Central memory CD8-positive, alpha-beta T cell (primary cell): ENCODE data around the gene GPC3.
A peak's percentile ranks its signal among the peaks of the same experiment; 100 is the strongest.

Experiments
- ATAC-seq: fragments of 150-1000 bp; cut with Tn5 transposase; replicated peaks from 2 replicates; pipeline ENCODE4 v1.10.0; 2022; ENCODE audit warnings: mild to moderate bottlenecking, moderate FRiP score, moderate number of reproducible peaks; ENCODE audit not compliant: poor library complexity, severe bottlenecking; ENCODE audit errors: extremely low read depth
- DNase-seq, 2 donors: peaks; one replicate each; pipeline ENCODE4 v3.0.0; 2021; ENCODE audit warnings: low spot score in 2 of 2
- H3K27ac Mint-ChIP-seq: one replicate; pipeline ENCODE4 v1.8.0; 2022; ENCODE audit warnings: low read depth, mild to moderate bottlenecking, moderate library complexity, mixed read lengths
- H3K27me3 Mint-ChIP-seq: one replicate; pipeline ENCODE4 v1.8.0; 2022; ENCODE audit warnings: mixed read lengths
- H3K36me3 Mint-ChIP-seq: one replicate; pipeline ENCODE4 v1.8.0; 2022; ENCODE audit warnings: mild to moderate bottlenecking, moderate library complexity, mixed read lengths; ENCODE audit not compliant: insufficient read depth
- H3K4me1 Mint-ChIP-seq: one replicate; pipeline ENCODE4 v1.8.0; 2022; ENCODE audit warnings: mixed read lengths
- H3K4me3 Mint-ChIP-seq: one replicate; pipeline ENCODE4 v1.8.0; 2022; ENCODE audit warnings: mild to moderate bottlenecking, moderate library complexity, mixed read lengths
- H3K9me3 Mint-ChIP-seq: one replicate; pipeline ENCODE4 v1.8.0; 2022; ENCODE audit warnings: mixed read lengths

GPC3 gene

GRCh38 chrX:133989993-133990392 lies 4.6 kb upstream of the GPC3 start:
- H3K27me3 Mint-ChIP-seq: peaks cover 10% of the 10 kb centered on the region
- H3K4me3 Mint-ChIP-seq: no peak overlapping the region
- H3K9me3 Mint-ChIP-seq: no peaks in the 10 kb centered on the region
- ATAC-seq (no peak), DNase-seq (no peak)
- no peak overlapping the region for H3K27ac Mint-ChIP-seq
- H3K36me3 Mint-ChIP-seq: peaks cover 3% of the 10 kb centered on the region
- H3K4me1 Mint-ChIP-seq: no peaks in the 10 kb centered on the region

GRCh38 chrX:133989490-133989889 lies 4.1 kb upstream of the GPC3 start:
- Mint-ChIP-seq H3K27me3 (peaks cover 10% of the 10 kb centered on the region), H3K9me3 (no peaks in the 10 kb centered on the region), H3K36me3 (peaks cover 3% of the 10 kb centered on the region), H3K4me3 (no peak overlapping the region), H3K4me1 (no peaks in the 10 kb centered on the region), H3K27ac (no peak overlapping the region)
- DNase-seq (no peak), ATAC-seq (no peak)

- Mint-ChIP-seq H3K4me1 (no peaks in the 10 kb centered on the region), H3K9me3 (no peaks in the 10 kb centered on the region), H3K27ac (no peak overlapping the region), H3K27me3 (peaks cover 17% of the 10 kb centered on the region), H3K36me3 (peaks cover 3% of the 10 kb centered on the region), H3K4me3 (no peak overlapping the region)
- ATAC-seq (no peak), DNase-seq (no peak)
These were observed 2.6 kb upstream of the GPC3 start for GRCh38 chrX:133988010-133988409.

- H3K36me3 Mint-ChIP-seq: peaks cover 3% of the 10 kb centered on the region
- no peak for ATAC-seq
- no peaks in the 10 kb centered on the region for H3K4me1 Mint-ChIP-seq
- DNase-seq: no peak
- H3K4me3 Mint-ChIP-seq: no peak overlapping the region
- no peaks in the 10 kb centered on the region for H3K9me3 Mint-ChIP-seq
- peaks cover 25% of the 10 kb centered on the region for H3K27me3 Mint-ChIP-seq
- no peak overlapping the region for H3K27ac Mint-ChIP-seq
These were observed 1.8 kb upstream of the GPC3 start for GRCh38 chrX:133987188-133987587.

- H3K9me3 Mint-ChIP-seq: no peaks in the 10 kb centered on the region
- H3K27me3 Mint-ChIP-seq: peaks cover 36% of the 10 kb centered on the region
- H3K4me1 Mint-ChIP-seq: no peaks in the 10 kb centered on the region
- H3K4me3 Mint-ChIP-seq: peak overlapping the region; percentile 53
- ATAC-seq (no peak), DNase-seq (no peak)
- H3K27ac Mint-ChIP-seq: no peak overlapping the region
- peaks cover 3% of the 10 kb centered on the region for H3K36me3 Mint-ChIP-seq
These were observed 731 bp upstream of the GPC3 start for GRCh38 chrX:133985967-133986683.

GRCh38 chrX:133984857-133985163 lies 584 bp downstream of the GPC3 start:
- Mint-ChIP-seq H3K4me1 (no peaks in the 10 kb centered on the region), H3K27me3 (peaks cover 40% of the 10 kb centered on the region), H3K27ac (no peak overlapping the region), H3K9me3 (no peaks in the 10 kb centered on the region), H3K4me3 (peak overlapping the region; percentile 40), H3K36me3 (peaks cover 3% of the 10 kb centered on the region)
- ATAC-seq: no peak
- DNase-seq: no peak

- H3K36me3 Mint-ChIP-seq: peaks cover 3% of the 10 kb centered on the region
- no peak overlapping the region for H3K4me3 Mint-ChIP-seq
- no peak for DNase-seq
- no peak for ATAC-seq
- H3K4me1 Mint-ChIP-seq: no peaks in the 10 kb centered on the region
- H3K9me3 Mint-ChIP-seq: no peaks in the 10 kb centered on the region
- no peak overlapping the region for H3K27ac Mint-ChIP-seq
- H3K27me3 Mint-ChIP-seq: peaks cover 40% of the 10 kb centered on the region
These were observed 1.2 kb downstream of the GPC3 start for GRCh38 chrX:133983974-133984845.

- peaks cover 3% of the 10 kb centered on the region for H3K36me3 Mint-ChIP-seq
- no peaks in the 10 kb centered on the region for H3K4me1 Mint-ChIP-seq
- H3K27me3 Mint-ChIP-seq: peaks cover 40% of the 10 kb centered on the region
- ATAC-seq (no peak), DNase-seq (no peak)
- H3K9me3 Mint-ChIP-seq: no peaks in the 10 kb centered on the region
- H3K4me3 Mint-ChIP-seq: no peak overlapping the region
- H3K27ac Mint-ChIP-seq: no peak overlapping the region
These were observed 2.0 kb downstream of the GPC3 start for GRCh38 chrX:133983256-133983973.

- Mint-ChIP-seq H3K27me3 (peaks cover 34% of the 10 kb centered on the region), H3K9me3 (no peaks in the 10 kb centered on the region), H3K4me3 (no peak overlapping the region), H3K27ac (no peak overlapping the region), H3K4me1 (no peaks in the 10 kb centered on the region), H3K36me3 (peaks cover 3% of the 10 kb centered on the region)
- ATAC-seq (no peak), DNase-seq (no peak)
These were observed 3.5 kb downstream of the GPC3 start for GRCh38 chrX:133981924-133982323.

- Mint-ChIP-seq H3K36me3 (peaks cover 1% of the 10 kb centered on the region), H3K9me3 (no peaks in the 10 kb centered on the region), H3K27ac (no peak overlapping the region), H3K27me3 (peaks cover 30% of the 10 kb centered on the region), H3K4me3 (no peak overlapping the region), H3K4me1 (no peaks in the 10 kb centered on the region)
- DNase-seq (no peak), ATAC-seq (no peak)
These were observed 4.4 kb downstream of the GPC3 start for GRCh38 chrX:133980832-133981588.

GRCh38 chrX:133980406-133980805 lies 5.0 kb downstream of the GPC3 start:
- Mint-ChIP-seq H3K27ac (no peak overlapping the region), H3K4me3 (no peak overlapping the region), H3K4me1 (no peaks in the 10 kb centered on the region), H3K36me3 (no peaks in the 10 kb centered on the region), H3K9me3 (no peaks in the 10 kb centered on the region), H3K27me3 (peaks cover 30% of the 10 kb centered on the region)
- no peak for DNase-seq
- no peak for ATAC-seq

GRCh38 chrX:133979641-133980230 lies 5.7 kb downstream of the GPC3 start:
- no peak for DNase-seq
- no peak overlapping the region for H3K4me3 Mint-ChIP-seq
- H3K4me1 Mint-ChIP-seq: no peaks in the 10 kb centered on the region
- peaks cover 30% of the 10 kb centered on the region for H3K27me3 Mint-ChIP-seq
- H3K9me3 Mint-ChIP-seq: no peaks in the 10 kb centered on the region
- no peak overlapping the region for H3K27ac Mint-ChIP-seq
- no peak for ATAC-seq
- no peaks in the 10 kb centered on the region for H3K36me3 Mint-ChIP-seq
